Activated T-helper 1 cell treated with anti-CD3 and anti-CD28 coated beads, Interleukin-2, amount 50 U/mL, for 16 hours (primary cell): ENCODE measurements around the gene KCNJ1.

ENCODE experiments used
- DNase-seq, 2 donors: peaks; one replicate each; pipeline ENCODE4 v3.0.0-alpha.2; 2020; ENCODE audit warnings: low read depth in 1 of 2, low spot score in 1 of 2

Gene KCNJ1

DNA sequence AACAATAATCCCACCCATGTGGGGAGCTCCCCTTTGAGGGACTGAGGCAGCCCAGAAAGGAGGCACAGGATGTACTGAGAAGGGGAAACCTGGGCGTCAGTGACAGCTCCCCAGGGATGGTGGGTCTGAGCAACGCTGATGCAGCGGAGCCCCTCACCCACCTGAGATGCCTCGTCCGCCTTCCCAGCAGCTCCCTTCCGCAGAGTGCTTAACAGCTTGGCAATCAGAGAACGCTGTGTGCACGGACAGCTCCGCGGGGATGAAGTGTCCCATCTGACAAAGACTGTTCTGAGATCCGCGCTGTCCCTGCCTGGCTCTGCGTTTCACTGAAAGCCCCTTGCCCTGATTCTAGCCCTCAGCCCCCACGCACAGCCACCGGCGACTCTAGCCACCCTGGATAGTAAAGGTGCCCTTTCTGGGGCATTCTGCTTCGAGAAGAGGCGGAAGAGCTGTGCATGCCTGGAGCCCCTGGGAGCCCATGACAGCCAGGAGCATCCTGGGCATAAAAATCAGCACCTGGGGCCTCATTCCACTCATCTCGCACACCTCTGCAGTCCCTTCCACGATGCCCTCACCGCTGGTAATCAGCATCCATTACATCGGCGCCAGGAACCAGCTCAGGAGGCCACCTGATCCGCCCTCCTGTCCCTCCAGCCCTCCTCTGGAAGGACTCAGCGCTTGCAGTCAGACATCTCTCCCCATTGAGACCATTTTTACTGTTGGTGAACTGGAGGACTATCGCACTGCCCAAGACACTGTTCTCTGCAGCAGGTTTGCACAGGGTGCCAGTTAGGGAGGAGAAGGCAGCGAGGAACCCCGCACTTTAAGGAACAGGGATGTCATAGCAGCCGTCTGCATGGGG lies 34.8 kb upstream of the KCNJ1 start:
- no peak for DNase-seq

GRCh38 chr11:128900468-128900867 lies 33.4 kb upstream of the KCNJ1 start:
- no peak for DNase-seq

DNA sequence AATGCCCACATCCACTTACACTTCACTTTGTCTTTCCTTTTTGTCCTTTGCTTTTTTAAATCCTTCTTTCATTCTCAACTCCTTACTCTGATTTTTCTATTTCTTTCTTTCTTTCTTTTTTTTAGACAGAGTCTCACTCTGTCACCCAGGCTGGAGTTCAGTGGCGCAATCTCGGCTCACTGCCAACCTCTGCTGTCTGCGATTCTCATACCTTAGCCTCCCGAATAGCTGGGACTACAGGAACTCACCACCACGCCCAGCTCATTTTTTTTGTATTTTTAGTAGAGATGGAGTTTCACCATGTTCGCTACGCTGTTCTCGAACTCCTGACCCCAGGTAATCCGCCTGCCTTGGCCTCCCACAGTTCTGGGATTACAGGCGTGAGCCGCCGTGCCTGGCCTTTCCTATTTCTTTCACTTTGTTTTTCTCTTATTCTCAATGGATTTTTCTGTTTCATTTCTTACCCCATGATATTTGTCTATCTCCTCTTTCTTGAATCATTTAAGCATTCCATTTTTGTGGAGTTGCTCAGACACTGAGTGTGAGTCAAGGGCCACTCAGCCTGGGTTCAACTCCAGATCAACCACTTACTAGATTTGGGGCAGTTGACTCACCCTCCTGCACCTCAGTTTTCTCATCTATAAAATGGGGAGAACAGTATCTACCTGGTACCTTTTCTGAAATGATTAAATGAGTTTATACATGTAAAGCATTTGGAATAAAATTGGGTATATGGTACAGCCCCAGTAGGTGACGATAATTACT lies 31.7 kb upstream of the KCNJ1 start:
- no peak for DNase-seq

GRCh38 chr11:128897826-128898225 lies 30.7 kb upstream of the KCNJ1 start:
- no peak for DNase-seq

GRCh38 chr11:128896356-128896755 lies 29.3 kb upstream of the KCNJ1 start:
- DNase-seq = no peak

- no peak for DNase-seq
These were observed 28.4 kb upstream of the KCNJ1 start for GRCh38 chr11:128895526-128895925.

DNA sequence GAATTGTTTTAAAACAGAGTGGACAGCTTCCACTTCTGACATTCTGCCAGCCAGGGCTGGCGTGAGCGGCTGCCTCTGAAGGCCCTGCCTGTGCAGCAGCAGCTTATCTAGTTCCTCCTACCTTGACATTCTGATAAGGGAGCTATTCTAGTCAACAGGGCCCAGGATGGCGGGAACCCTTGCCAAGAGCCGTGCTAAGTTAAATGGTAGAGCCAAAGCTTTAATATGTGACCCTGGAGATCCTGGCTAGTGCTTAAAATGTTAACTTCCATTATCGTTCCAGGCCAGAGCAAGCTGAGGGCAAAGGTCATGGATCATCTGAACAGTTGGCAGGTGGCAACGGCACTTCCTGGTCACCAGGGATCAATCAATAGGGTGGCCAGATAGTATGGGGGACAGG lies 27.6 kb upstream of the KCNJ1 start:
- DNase-seq = no peak

DNA sequence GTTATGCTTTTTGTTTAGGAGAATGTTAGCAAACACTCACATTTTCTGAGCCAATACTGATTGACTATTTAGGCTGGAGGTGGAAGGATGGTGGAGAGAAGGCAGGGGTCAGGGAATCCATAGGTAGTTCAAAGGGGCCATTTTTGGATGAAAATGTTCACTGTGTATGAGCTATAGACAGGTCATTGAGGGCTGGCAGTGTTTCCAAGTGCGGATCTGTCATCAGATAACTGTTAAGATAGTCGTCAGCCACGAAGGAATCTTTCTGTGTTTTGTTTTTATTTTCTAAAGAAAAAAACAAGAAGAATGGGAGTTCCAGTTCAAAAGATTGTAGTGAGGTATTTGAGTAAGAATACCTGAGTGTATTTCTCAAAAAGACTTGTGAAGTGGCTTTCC lies 27.2 kb upstream of the KCNJ1 start:
- DNase-seq = no peak

GRCh38 chr11:128893578-128894285 lies 26.6 kb upstream of the KCNJ1 start:
- DNase-seq = no peak

DNA sequence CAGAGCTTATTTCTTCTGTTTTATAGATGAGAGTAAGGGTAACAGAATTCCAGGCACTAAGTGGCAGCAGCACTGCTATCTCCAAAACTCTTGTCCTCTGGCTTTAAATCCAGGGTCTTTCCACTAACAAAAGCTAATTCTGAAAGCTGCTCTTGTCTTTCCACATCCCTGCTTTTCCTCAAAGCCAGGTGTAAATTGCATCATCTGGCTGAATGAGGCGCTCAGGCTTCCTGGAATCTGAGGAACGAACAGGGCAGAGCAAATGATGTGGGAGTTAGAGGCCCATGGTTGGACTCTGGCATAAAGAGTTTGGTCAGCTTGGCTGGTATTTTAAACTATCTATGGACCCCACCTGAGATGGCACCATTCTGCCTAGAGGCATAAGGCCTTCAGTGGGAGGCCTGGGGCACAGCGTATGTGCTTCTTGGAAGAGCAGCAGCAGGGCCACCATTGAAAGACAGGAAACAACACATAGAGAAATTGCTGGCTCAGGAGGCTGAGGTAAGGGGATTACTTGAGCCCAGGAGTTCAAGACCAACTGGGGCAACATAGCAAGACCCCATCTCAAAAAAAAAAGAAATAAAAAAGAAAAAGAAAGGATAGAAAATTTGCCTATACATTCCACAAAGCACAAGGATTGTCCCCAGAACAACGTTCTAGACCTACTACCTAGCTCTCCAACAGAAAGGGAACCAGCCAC lies 25.9 kb upstream of the KCNJ1 start:
- no peak for DNase-seq

DNA sequence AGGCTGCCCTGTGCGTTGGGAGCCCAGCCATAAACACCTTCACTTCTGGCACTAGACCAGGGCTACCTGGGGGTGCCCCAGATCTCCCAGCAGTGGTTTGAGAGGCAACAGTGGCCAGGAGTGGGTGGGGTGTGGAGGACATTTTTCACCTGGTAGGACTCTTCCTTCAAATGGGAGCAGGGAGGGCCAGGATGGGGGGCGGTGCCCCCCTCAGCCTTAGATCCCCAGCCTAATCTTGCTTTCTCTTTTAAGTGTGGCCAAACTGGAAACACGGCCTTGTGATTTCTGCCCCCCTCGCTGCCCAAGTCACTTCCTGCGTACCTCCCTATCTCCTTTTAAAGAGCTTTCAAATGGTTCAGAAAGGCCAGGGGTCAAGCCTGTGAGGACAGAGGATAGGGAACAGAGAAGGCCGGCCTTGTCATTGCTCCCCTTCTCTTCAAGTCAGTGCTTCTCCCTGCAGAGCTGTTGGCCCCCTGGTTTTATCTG lies 24.9 kb upstream of the KCNJ1 start:
- DNase-seq = no peak

GRCh38 chr11:128890543-128891368 lies 23.7 kb upstream of the KCNJ1 start, which contains the start of gene KCNJ5:
TSS of gene KCNJ5 (plus strand) at chr11:128891356. CDS start at chr11:128911274, 19,918 bp downstream.
- DNase-seq = no peak

- no peak for DNase-seq
These were observed 23.1 kb upstream of the KCNJ1 start for GRCh38 chr11:128890216-128890542.

DNA sequence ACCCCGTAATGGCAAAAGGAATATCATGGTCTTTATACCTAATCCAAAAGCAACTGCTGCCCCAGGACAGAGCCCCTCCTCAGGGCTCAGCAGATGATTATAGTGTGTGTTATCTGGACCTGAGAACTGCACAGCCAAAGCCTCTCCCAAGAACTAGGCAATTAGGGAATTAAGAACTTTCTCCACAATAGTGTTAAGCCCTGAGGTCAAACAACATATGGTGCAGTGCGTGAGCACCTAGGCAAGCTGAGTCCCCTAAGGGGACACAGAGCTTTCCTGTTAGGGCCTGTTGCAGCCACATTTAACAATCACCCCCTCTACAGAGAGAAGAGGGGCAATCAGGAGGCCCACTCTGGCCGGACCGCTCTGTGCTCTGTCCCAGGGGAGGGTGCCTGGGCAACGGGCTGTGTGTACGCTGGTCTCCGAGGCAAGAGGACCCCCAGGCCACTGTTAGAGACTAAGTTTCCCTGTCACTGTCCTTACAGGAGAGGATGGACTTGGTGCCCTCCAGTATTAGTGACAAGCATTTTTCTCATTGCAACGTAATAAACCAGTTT lies 22.6 kb upstream of the KCNJ1 start:
- DNase-seq = no peak

GRCh38 chr11:128888034-128888985 lies 21.2 kb upstream of the KCNJ1 start:
- DNase-seq = no peak

DNA sequence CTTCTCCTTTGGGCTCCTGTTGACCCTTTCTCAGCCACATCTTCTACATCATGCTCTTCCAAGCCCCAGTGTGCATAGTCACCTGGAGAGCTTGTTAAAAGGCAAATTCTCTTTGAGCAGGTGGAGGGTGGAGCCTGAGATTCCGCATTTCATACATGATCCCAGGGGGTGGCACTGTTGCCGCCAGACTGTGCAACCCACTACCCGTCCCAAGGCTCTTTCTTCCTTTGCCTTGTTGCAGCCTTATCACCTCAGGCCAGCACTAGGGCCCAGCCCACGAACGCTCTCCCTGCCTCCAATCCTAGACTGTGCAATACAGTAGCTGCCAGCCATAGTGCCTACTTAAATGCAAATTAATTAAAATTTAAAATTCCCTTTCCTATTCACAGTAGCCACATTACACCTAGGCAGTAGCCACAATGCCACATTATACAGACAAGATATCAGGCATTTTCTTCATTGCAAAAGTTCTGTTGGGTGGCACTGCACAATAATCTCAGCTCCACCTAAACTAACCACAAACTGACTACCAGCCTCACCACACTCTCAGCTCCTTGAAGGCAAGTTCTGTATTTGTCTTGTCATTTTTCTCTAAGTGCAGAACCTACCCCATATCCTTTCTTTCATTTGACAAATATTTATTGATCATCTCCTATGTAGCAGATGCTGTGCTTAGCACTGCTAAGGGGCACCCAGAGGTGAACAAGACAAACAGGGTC lies 19.5 kb upstream of the KCNJ1 start:
- no peak for DNase-seq

DNA sequence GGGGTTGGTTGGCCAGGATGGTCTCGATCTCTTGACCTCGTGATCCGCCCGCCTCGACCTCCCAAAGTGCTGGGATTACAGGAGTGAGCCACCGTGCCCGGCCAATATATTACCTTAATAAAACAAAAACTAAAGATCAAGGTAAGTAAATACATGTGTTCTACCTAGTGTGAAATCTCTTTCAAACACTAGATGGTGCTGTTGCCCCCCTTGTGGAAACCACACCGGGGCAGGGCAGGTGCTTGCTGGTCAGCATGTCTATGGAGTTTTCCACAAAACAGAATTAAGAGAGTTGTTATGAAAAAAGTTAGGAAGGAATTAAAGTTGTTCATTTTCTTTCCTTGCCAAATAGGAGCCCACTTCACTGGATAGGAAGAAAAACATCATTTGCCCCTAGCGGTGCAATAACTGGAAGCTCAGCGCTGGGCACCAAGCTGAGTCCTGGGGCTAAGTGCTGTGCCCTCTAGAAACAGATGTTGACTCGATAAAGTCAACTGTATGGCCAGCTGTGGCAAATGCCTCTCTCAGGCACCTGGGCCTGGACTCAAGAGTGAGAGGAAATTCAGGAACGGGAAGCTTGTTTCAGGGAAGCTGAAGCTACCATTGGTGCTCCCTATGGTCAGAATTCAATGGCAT lies 17.7 kb upstream of the KCNJ1 start:
- peak in 1 of 2 donors; percentile 25 for DNase-seq

DNA sequence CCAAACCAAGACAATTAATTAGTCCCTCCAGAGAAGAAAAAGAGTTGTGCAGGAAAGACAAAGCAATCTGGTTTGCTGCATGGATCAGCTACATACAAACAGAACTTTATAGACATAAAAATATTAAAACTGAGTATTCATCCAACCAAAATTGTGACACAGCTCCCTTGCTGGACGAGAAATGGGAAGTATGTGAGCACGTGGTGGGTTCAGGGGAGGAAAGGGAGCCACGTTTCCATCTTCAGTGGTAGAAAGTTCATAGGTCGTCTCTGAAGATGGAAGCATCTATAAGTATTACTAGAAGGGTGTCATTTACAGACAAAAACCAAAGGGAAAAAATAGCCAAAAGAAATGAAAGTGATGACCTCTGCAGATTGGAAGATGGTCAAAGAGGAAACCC lies 17.0 kb upstream of the KCNJ1 start:
- DNase-seq = no peak
